HG03575 (cell line): ENCODE data around the gene SGPL1.

Experiments used
- ATAC-seq: cut with Tn5 transposase; IDR thresholded peaks from one replicate; pipeline ENCODE4 v1.9.1; 2021; ENCODE audit not compliant: unreplicated experiment, insufficient number of reproducible peaks, low FRiP score; ENCODE audit errors: extremely low read depth

SGPL1 gene

DNA sequence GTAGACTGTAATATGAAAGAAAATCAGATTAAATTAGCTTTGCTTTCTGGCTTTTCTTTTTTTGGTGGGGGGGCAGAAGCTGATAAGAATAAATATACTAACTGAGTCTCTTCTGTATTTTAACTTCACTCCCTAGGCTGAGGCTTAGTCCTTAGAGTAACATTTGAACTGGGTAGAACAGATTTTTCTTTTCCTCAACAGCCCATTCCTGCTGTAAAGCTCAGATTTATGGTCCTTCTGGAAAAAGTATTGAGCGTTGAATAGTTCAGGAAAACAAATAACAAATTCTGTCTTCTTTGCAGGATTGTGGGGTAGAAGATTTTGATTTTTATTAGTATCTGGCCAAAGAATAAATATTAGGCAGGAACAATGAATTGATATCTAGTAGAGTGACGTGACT lies 17.9 kb downstream of the SGPL1 start:
- ATAC-seq, result no peak

DNA sequence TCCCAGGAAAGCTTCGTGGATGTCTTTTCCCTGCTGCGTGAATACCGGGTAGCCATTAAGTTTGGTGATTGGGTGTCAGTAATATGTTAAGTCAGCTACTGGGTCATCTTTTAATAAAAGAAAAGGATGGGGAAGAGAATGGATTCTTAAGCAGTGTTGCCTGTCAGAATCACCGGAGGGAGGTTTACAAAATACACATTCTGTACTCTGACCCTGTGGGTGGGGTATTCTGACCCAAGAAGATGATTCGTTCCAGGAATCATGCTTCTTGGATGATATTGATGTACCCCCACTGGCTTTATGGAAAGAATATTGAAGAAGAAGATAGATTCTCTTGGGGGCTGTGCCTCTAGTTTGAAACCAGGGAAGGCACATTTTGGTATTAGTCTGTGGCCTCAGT lies 18.3 kb downstream of the SGPL1 start:
- ATAC-seq, result no peak

DNA sequence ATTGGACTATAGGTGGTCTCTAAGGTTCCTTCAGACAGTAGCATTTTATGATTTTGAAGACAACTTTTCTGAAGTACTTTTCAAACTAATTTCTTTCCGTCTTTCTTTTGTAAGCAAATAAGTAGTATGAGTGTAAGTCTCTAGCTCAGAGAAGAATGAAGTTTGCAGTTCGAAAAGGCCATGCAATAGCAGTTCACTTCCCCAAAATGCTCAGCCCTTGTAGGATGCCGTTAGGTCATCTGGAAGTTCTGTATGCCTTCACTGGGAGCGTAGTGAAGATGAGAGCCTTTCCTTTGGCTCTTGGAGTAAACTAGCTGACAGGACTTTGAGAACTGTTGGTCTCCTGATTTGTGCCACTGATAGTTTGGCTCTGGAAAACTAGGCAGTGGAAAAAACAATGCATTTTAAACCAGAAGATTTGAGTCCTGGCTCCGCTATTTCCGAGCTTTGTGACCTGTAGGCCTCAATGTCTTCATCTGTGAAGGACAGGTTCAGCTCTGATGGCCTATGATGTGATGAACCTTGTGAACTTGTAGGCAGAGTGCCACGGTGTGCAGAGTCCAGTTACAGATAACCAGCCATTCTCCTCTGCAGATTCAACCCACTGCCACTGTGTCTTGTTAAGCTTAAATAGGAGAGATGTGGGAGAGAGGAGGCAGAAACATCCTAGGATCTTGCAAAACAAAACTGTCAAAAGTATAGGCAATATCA lies 18.8 kb downstream of the SGPL1 start:
- ATAC-seq, result no peak

DNA sequence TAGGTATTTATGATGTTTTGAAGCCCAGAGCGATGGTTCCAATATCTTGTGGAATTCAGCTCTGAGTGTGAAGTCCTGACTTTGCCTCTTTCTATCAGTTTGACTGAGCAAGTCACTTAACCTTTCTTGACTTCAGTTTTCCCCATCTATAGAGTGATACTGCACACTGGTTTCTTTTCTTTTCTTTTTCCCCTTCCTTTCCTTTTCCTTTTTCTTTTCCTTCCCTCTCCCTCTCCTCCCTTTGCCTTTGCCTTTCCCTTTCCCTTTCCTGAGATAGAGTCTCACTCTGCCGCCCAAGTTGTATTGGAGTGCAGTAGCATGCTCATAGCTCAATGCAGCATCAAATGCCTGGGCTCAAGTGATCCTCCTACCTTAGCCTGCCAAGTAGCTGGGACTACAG lies 20.6 kb downstream of the SGPL1 start:
- ATAC-seq, result no peak

DNA sequence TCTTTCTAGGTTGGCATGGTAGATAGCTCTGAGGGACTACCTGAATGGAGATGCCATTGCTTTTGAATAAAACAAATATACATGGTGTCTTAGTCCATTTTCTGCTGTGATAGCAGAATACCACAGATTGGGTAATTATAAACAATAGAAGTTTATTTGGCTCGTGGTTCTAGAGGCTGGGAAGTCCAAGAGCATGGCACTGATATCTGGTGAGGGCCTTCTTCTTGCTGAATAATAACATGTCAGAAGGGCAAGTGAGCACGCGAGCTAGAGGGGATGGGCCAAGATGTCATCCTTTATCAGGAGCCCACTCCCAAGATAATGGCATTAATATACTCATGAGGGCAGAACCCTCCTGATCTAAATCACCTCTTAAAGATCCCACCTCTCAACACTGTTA lies 21.9 kb downstream of the SGPL1 start:
- ATAC-seq, result no peak

DNA sequence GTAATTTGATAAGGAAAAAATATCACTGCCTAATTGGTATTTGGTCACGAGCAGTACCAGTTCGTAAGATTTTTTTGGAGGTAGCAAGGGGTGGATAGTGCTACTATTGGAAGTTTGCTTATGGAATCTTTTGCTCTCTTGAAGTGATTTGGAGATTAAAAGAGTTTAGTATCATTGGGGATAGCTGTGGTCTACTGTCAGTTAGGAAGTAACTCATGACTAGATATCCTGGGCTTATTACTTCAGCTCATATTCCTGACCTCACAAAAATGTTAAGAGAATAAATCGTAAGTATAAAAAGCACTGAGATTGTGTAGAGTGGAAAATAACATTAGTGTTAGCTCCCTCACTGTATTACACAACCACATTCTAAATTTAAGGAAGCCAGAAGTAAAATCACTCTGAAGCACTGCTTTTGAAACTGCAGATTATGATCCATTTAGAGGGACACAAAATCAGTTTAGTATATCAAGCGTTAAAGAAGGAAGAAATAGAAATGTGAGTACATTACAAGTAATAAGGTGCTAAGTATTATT lies 22.6 kb downstream of the SGPL1 start:
- no peak for ATAC-seq

DNA sequence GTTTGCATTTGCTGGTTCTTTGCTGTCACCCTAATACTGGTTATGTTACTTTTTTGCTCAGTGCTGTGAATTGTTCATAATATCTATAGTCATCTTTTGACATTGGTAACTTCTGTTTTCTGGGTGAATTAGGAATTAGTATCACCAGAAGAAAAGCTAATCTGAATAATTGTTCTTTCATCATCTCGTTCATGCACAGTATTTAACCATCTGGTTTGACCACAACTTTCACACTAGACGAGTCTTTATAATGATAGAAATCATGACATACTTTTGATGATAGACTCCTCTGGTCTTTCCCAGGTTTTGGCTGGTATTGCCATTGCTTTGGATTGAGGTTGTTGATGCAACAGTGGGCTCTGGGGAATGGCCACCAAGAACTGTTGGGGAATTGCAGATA lies 25.1 kb downstream of the SGPL1 start:
- no peak for ATAC-seq

DNA sequence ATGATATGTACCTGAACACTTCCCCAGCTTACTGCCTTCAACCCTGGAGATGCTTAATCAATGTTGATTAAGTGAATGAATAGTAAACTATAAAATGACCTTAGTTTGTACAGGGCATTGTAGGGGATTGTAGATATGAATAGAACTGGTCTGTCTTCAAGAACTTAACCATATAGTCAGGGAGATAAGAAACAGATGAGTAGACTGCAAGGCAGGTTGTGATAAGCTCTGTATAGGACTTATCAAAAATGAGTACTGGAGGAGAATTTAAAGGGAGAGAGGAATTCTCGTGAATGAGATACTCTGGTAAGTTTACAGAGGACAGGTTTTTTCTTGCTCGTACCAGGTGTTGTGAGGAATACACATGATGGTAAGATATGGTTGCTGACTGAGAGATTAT lies 27.6 kb downstream of the SGPL1 start:
- ATAC-seq, result no peak

DNA sequence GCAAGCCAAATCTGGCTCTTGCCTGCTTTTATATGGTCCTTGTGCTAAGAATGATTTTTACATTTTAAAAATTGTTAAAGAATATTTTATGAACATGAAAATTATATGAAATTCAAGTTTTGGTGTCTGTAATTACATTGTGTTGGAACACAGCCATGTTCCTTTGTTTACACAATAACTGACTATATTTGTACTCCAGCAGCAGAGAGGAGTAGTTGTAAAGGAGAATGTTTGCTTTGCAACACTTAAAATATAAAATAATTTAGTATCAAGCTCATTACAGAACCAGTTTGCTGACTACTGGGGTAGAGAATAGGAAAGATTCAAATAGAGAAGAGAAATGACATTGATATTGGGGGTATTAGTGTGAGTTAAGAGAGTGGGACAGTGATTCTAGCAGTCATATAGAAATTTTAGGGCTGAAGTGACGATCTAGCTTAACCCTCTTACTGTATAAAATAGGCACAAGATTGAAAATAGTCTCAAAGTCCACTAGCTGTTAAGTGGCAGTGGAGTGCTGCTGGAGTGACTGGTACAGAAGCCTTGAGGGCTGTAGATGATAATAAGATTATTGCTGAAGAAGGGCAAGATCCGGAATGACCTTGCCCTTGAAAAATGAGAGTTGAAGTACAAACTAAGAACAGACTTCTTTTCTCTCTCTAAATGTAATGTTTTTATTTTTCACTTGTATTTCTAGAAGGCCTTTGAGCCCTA lies 28.2 kb downstream of the SGPL1 start:
- ATAC-seq, result no peak

DNA sequence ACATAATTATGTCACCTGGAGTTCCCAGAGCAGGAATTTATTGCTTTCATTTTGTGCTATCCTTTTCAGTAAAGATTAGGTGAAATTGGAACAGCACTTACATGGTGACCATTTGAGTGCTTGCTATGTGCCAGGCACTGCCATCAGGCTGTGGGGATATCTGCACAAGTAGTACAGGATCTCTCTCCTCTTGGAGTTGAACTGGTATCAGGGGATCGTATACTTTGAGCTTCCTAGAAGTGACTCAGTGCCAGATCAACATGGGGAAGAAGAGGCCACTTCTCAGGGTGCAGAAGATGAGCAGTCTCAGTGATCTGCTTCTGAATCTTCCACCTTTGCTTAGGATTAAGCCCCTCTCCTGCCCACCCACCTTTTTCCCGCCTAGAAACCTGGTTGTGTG lies 29.5 kb downstream of the SGPL1 start:
- no peak for ATAC-seq

DNA sequence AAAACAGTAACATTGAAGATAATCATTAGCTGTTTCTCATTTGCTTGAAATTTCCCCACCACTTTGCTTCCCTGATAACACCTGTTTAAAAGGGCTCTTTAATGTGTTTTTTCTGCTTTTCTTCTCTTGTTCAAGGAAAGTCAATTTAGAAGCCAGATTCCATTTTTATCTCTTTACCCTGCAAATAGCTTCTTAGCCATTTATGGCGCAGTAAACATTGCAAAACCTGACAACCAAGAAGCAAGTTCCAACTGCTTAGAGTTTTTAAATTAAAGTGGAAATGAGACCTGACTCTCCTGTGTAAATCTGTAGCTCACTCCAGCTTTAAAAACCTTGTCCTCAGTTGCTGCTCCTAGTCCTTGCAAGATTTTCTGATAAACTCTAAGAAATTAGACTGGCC lies 30.1 kb downstream of the SGPL1 start:
- no peak for ATAC-seq

DNA sequence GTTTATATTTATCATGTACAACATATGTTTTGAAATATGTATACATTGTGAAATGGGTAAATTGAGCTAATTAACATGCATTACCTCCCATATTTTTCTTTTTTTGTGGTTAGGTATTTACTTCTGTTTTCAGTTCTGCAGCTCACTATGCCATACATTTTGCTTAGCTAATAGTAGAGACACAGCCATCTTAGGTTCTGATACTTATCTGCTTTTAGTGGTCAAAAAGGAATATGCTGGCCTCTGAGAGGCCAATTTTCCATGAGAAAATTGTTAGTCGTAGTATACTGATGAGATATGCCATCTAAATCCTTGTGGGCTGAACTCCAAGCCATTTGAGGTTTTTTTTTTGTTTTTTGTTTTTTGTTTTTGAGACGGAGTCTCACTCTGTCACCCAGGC lies 31.0 kb downstream of the SGPL1 start:
- ATAC-seq, result no peak

DNA sequence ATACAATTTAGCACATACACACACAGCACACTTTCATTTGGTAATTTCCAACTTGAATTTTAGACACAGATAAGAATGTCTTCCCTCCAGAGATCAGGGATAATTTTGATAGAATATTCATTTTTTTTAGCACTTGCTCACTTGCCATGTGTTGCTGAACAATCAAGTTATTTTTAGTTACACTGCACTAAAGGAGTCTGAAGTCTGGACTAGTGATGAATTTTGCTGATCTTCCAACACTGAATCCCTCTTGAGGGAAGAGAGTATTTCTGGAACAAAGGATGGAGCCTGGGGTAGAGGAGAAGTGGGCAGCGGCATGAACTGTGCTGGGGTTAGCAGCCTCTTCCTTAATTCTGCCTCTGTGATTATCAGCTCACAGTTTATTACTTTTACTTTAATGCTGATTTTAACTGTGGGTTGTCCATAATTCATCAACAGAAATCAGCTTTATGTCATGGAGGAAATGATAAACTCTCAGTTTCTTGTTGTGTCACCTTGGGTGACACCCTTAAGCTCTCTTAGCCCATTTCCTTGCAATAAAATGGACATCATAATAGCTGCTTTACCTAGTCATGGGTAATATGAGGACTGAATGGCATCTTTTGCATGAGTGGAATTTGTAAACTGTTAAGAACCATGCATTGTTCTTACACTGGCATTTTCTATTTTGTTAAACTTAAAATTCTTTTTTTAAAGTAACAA lies 32.1 kb downstream of the SGPL1 start:
- ATAC-seq, result no peak

DNA sequence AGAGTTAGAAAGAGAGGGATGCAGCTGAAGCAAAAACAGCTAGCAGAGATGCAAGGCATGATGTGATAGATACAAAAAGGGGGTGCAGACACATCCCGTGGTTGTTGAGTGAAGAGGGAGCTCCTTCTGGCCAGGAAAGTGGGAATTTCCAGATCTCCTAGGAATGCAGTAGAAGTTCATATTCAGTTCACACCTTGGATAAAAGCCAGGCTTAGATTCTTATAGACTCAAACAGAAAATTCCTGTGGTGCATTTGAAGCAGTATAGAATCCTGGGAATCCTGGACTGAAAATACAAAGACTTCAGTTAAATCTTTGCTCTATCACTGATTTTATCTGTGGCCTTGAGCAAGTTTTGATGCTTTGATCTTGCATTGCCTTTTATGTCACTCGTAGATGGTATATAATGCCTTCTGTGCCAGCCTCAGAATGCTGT lies 33.9 kb downstream of the SGPL1 start:
- no peak for ATAC-seq

DNA sequence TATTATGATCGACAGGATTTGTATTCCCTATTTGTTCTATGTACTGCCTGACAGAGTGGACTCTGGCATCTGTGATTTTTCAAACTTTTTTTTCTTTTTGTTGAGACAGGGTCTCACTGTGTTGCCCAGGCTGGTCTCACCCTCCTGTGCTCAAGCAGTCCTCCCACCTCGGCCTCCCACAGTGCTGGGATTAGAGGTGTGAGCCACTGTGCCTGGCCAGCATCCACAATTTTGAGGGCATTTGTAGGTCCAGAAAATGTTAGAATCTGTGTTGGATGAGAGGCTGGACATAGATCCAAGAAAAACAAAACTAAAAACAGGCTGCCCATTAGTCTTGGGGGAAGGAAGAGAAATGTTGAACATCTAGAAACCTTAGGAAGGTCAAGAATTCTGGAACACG lies 34.3 kb downstream of the SGPL1 start:
- ATAC-seq, result no peak

DNA sequence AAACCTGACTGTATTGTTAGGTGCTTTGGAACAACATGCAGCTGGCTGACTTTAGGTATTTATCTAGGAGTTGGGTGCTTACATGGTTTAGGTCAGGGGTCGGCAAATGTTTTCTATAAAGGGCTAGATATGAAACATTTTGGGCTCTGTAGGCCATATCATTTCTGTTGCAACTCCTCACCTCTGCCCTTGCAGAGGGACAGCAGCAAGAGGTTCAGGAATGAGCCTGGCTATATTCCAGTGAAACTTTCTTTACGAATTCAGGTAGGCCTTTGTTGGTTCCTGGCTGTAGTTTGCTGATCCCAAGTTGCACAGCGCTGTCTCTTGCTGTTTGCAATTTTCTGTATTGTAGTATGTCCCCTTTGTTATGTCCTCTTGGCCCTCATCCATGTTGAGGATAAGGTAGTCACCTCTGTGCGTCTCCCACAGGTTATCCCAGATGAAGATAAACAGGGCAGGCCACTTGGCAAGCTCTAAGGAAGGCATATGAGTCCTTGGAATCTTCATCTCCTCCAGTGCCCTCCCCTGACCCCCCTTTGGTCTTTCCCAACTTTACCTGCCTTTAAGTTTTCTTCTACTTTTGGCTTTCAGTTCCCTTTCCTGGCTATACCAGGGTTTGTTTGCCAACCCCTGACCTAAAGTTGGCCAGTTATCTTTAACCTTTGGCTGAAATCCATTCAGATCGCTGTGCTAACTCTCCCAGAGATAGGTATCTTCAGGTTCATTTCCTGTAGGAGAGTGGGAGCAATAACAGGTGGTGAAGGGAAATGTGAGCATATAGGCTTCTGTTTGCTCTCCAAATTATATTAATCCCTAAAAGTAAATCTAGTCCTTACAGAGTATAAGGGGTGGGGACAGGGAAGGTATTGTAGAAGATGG lies 36.1 kb downstream of the SGPL1 start:
- no peak for ATAC-seq

DNA sequence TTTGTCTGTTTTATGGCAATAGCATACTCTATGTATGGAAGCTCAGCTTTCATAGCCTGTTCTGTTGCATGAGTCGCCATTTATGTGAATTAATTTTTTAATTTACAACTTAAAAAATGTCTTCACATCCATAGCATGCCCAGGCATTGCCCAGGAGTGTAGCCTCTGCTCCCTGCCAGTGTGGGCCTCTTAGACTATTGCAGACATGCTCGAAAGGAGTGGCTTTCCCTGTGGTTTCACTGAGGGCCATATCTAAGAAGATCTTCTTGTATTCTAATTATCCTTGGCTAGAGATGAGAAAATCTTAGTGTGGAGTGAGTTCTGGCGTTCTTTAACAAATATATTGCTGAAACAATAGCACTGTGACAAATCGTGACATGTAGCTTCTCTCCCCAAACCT lies 37.3 kb downstream of the SGPL1 start:
- ATAC-seq, result no peak

DNA sequence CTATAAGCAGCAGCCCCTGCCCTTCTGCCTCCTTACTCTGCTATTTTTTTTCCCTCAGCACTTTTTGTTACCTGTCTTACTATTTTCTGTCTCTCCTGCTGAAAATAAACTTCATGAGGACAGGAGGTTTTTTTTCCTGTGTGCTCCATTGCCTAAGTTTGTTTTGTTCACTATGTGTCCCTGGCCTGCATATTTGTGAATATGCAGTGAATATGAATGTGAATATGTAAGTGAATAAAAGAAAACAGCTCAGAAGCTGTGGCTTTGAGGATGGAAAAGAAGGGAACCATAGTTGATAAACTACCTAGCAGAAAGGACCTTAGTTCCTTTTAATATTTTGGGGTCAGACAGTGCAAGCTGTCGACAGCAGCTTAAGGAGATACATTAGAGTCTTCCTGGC lies 37.7 kb downstream of the SGPL1 start:
- ATAC-seq, result no peak

DNA sequence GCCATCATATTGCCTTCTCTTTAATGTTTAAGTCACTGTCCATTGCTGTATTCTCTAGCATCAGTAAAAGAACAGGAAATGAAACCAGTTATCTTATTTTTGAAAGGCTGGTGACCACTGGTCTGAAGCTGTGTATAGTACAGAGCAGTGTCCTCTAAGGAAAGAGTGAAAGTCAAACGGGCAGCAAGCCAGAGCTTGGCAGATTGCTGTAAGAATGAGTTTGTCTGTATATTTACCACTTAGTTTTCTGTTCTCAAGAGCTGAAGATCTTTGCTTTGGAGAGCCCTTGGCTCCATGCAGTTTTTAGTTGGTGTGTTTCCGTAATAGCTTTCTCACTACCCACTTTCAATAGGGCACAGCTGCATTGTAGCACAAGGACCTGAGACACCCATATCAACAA lies 40.7 kb downstream of the SGPL1 start:
- ATAC-seq, result no peak
